Endothelial cell of umbilical vein (primary cell): ENCODE measurements around the gene ETNK2. TPM values are rescaled to one million over a fixed set of nuclear protein-coding genes. Genes with fewer than 3 reads are reported as not detected.

Experiments used
- BruUV-seq: library from RNA; stranded (reverse); fragments of 400-500 nt; replicated peaks from 2 replicates; lab custom pipeline; 2021; lab: Mats Ljungman, UMichigan
- CTCF ChIA-PET: fragments of 300-600, 350-600 bp; sonication (Branson Sonifier 250); formaldehyde crosslinking; loops from one replicate; lab custom pipeline; 2021; ENCODE audit warnings: antibody characterized with exemption, inconsistent platforms; lab: Charles Lee
- POLR2A ChIA-PET: fragments of 300-600, 350-600 bp; sonication (Branson Sonifier 250); formaldehyde crosslinking; loops from one replicate; lab custom pipeline; 2021; ENCODE audit warnings: antibody characterized with exemption, inconsistent platforms; lab: Charles Lee
- DNase-seq: peaks from one replicate; pipeline ENCODE4 v3.0.0-alpha.2; 2011; ENCODE audit warnings: low read depth, low spot score
- FAIRE-seq: peaks from 2 replicates; lab custom pipeline; 2011; peaks lifted over from hg19 to GRCh38; lab: Jason Lieb, UNC
- H2AFZ ChIP-seq: 2 replicates; pipeline ENCODE4 v1.6.0; 2012; ENCODE audit warnings: low read depth, low read length, control low read depth, inconsistent platforms
- H3K27ac ChIP-seq: 2 replicates; pipeline ENCODE4 v1.5.1; 2011; ENCODE audit warnings: low read depth, mild to moderate bottlenecking, control low read depth, low read length, moderate library complexity; ENCODE audit not compliant: insufficient read depth
- H3K27me3 ChIP-seq, 2 experiments: 2 replicates each; pipeline versions ENCODE4 v1.6.0 to v1.6.1; 2011; ENCODE audit warnings: low read length in 2 of 2, mixed read lengths in 1 of 2; ENCODE audit not compliant: control insufficient read depth in 2 of 2, insufficient read depth in 2 of 2
- H3K36me3 ChIP-seq, 2 experiments: 2 replicates in 1 of 2; 3 replicates in 1 of 2; pipeline ENCODE4 v1.5.1; 2011; ENCODE audit warnings: low read length in 2 of 2, mild to moderate bottlenecking in 1 of 2, moderate library complexity in 1 of 2; ENCODE audit not compliant: control insufficient read depth in 2 of 2, insufficient read depth in 2 of 2; ENCODE audit errors: extremely low read depth in 1 of 2
- H3K4me1 ChIP-seq: 3 replicates; pipeline ENCODE4 v1.5.1; 2011; ENCODE audit warnings: mild to moderate bottlenecking, low read length; ENCODE audit not compliant: control insufficient read depth, insufficient read depth; ENCODE audit errors: extremely low read depth
- H3K4me2 ChIP-seq: 2 replicates; pipeline ENCODE4 v1.6.1; 2011; ENCODE audit warnings: low read length, control low read depth, mixed read lengths; ENCODE audit not compliant: insufficient read depth
- H3K4me3 ChIP-seq, 3 experiments: fragments of 200-600 bp in 1 of 3; sonication (generic), shearing (Covaris generic) in 1 of 3; replicated peaks in 1 of 3; 2 replicates each; pipeline ENCODE4 v1.5.1; 2011 to 2016; ENCODE audit warnings: control low read depth in 3 of 3, low read length in 3 of 3, mild to moderate bottlenecking in 2 of 3, inconsistent platforms in 1 of 3, low read depth in 1 of 3, moderate library complexity in 1 of 3; ENCODE audit not compliant: insufficient read depth in 1 of 3
- H3K79me2 ChIP-seq: 2 replicates; pipeline ENCODE4 v1.6.0; 2012; ENCODE audit warnings: low read length, inconsistent platforms; ENCODE audit not compliant: control insufficient read depth, insufficient read depth
- H3K9ac ChIP-seq: replicated peaks from 2 replicates; pipeline ENCODE3; 2011; ENCODE audit warnings: low read length, control low read depth; ENCODE audit not compliant: insufficient read depth; ENCODE audit errors: extremely low read depth
- H3K9me1 ChIP-seq: replicated peaks from 3 replicates; pipeline ENCODE4 v1.6.0; 2011; ENCODE audit warnings: mild to moderate bottlenecking, low read length; ENCODE audit not compliant: control insufficient read depth, insufficient read depth; ENCODE audit errors: extremely low read depth
- H3K9me3 ChIP-seq: replicated peaks from 2 replicates; pipeline ENCODE4 v1.5.1; 2012; ENCODE audit warnings: low read length, inconsistent platforms; ENCODE audit not compliant: control insufficient read depth, insufficient read depth
- H4K20me1 ChIP-seq: replicated peaks from 2 replicates; pipeline ENCODE3; 2011; ENCODE audit warnings: mild to moderate bottlenecking, low read length; ENCODE audit not compliant: control insufficient read depth, insufficient read depth; ENCODE audit errors: extremely low read depth
- FOS ChIP-seq: IDR thresholded peaks from 2 replicates; pipeline ENCODE4 v1.6.1; 2011; ENCODE audit warnings: mild to moderate bottlenecking, low read length, moderate library complexity, borderline replicate concordance; ENCODE audit not compliant: insufficient read depth
- GATA2 ChIP-seq: IDR thresholded peaks from 2 replicates; pipeline ENCODE4 v1.7.0; 2011; ENCODE audit warnings: low read depth, mild to moderate bottlenecking, moderate library complexity, mixed read lengths, low read length; ENCODE audit not compliant: insufficient read length, insufficient read depth
- POLR2A ChIP-seq: IDR thresholded peaks from 2 replicates; pipeline ENCODE4 v1.6.1; 2012; ENCODE audit warnings: low read depth, mild to moderate bottlenecking, control low read depth, low read length
- POLR2AphosphoS5 ChIP-seq: IDR thresholded peaks from 2 replicates; pipeline ENCODE4 v1.6.1; 2012; ENCODE audit warnings: low read depth, mild to moderate bottlenecking, control low read depth, low read length, moderate library complexity; ENCODE audit not compliant: insufficient read depth
- dilution Hi-C: fragments of 300-500 bp; cut with MboI; formaldehyde crosslinking; loops from one replicate; pipeline ENCODE4 v1.15.0; 2019; ENCODE audit warnings: low sequenced_read_pairs; ENCODE audit not compliant: extremely low pct_ligation_motif_present
- intact Hi-C: fragments of 100-400 bp; cut with micrococcal nuclease; formaldehyde crosslinking; loops from one replicate; pipeline ENCODE4 v1.10.0; 2022
- polyA plus RNA-seq, 4 experiments: library from polyadenylated mRNA; depleted of rRNA in 3 of 4; stranded (reverse) in 3 of 4; unstranded in 1 of 4; fragments of >200 nt; gene quantifications; 2 replicates each; pipeline versions ENCODE4 v1.2.1 to v1.2.3, GENCODE V29; 2011 to 2012; ENCODE audit warnings: missing spikeins in 1 of 4
- total RNA-seq: library from RNA; stranded (reverse); gene quantifications from 2 replicates; pipeline ENCODE4 v1.2.3, GENCODE V29; 2021
- TF ChIP-seq, protein P1 (sequence below), 2 donors: IDR thresholded peaks; 1 replicate in 1 of 2; 2 replicates in 1 of 2; pipeline ENCODE4 v1.5.1; 2011; ENCODE audit warnings: low read length in 2 of 2, mild to moderate bottlenecking in 2 of 2, moderate library complexity in 2 of 2, control low read depth in 1 of 2, inconsistent platforms in 1 of 2, low read depth in 1 of 2; ENCODE audit not compliant: insufficient read depth in 1 of 2; ENCODE audit errors: extremely low read depth in 1 of 2

The ETNK2 gene
- total and polyA plus RNA-seq, 2 donors (not counting 3 experiments of a cell fraction or from before 2014, with no cell fraction given), result 13.5 to 27.5 TPM

DNA sequence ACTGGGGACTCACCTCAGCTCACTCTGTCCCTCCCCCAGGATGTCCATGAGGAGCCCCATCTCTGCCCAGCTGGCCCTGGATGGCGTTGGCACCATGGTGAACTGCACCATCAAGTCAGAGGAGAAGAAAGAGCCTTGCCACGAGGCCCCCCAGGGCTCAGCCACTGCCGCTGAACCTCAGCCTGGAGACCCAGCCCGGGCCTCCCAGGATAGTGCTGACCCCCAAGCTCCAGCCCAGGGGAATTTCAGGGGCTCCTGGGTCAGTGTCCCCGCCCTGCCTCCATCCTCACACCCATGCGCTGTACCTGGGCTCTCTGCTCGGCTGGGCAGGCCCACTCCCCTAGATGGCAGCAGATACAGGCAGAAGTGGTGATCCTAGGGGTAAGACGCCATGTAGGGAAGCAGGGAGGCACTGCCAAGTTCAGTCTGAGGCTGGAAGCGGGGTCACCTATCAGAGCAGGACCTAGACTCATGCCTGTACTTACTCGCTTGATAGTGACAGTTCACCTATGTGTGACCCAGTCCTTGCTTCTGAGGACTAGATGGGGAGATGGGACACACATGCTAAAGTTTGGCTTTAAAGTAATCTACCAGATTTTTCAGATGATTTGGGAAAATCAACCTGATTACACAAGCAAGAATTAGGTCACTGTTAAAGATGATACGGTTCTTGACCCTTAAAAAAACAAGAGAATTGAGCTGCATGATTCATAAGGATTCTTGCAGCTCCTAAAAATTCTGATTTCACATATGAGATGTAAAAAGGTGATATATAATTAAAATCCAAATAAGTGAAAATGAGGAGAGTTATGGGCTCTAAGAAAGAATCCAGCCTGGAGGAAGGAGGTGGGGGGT, 38.7 kb downstream of the ETNK2 start:
- Histone ChIP-seq H3K79me2 (peaks cover 11% of the 10 kb centered on the region), H3K36me3 (peaks cover 0 to 14% of the 10 kb centered on the region in 2 experiments), H3K9me1 (no peaks in the 10 kb centered on the region), H4K20me1 (no peaks in the 10 kb centered on the region), H3K4me3 (no peak overlapping the region), H2AFZ (no peak overlapping the region), H3K4me2 (no peak overlapping the region), H3K27me3 (no peaks in the 10 kb centered on the region), H3K9me3 (no peaks in the 10 kb centered on the region), H3K9ac (no peak overlapping the region), H3K27ac (no peak overlapping the region), H3K4me1 (peaks cover 22% of the 10 kb centered on the region)
- FAIRE-seq (no peak), DNase-seq (no peak)
- no peak for TF ChIP-seq FOS
- TF ChIP-seq, protein P1, sequence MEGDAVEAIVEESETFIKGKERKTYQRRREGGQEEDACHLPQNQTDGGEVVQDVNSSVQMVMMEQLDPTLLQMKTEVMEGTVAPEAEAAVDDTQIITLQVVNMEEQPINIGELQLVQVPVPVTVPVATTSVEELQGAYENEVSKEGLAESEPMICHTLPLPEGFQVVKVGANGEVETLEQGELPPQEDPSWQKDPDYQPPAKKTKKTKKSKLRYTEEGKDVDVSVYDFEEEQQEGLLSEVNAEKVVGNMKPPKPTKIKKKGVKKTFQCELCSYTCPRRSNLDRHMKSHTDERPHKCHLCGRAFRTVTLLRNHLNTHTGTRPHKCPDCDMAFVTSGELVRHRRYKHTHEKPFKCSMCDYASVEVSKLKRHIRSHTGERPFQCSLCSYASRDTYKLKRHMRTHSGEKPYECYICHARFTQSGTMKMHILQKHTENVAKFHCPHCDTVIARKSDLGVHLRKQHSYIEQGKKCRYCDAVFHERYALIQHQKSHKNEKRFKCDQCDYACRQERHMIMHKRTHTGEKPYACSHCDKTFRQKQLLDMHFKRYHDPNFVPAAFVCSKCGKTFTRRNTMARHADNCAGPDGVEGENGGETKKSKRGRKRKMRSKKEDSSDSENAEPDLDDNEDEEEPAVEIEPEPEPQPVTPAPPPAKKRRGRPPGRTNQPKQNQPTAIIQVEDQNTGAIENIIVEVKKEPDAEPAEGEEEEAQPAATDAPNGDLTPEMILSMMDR (IDR thresholded peaks at IDR 0.05; ENCODE audit: extremely low read depth in 1 of 2, insufficient read depth in 1 of 2, low read depth in 1 of 2, low read length in 2 of 2), result no peak
- no peak for TF ChIP-seq POLR2A
- TF ChIP-seq POLR2AphosphoS5, result no peak
- no peak for TF ChIP-seq GATA2
- dilution Hi-C loops, result no loop called here
- intact Hi-C loops, result no loop called here
- CTCF ChIA-PET, result interaction anchor here (1.2 to 6.7 kb wide), 4 partner anchors 11 to 241 kb away, joined by 3 to 45 read pairs (median 14); no protein-coding TSS in a partner anchor
- POLR2A ChIA-PET, result no interaction called here
- no TSS peak for BruUV-seq
